HEK293T (cell line): Measurements from ENCODE around the gene DDX51.

ENCODE experiments used
- CTCF ChIA-PET: fragments of 350-600 bp; formaldehyde crosslinking; extraction: SDS; loops from one replicate; lab custom pipeline; 2021; ENCODE audit warnings: antibody characterized with exemption, inconsistent platforms; lab: Yijun Ruan, JAX
- POLR2A ChIA-PET: fragments of 350-600 bp; formaldehyde crosslinking; extraction: SDS; loops from one replicate; lab custom pipeline; 2020; ENCODE audit warnings: antibody characterized with exemption, inconsistent platforms; lab: Yijun Ruan, JAX
- DNase-seq: peaks from one replicate; pipeline ENCODE4 v3.0.0; 2012; ENCODE audit warnings: mixed read lengths; ENCODE audit errors: extremely low spot score
- ARNT ChIP-seq: fragments of 450-650 bp; IDR thresholded peaks from 2 replicates; pipeline ENCODE4 v1.6.1; 2017; ENCODE audit warnings: mild to moderate bottlenecking
- BHLHE40 ChIP-seq: fragments of 450-650 bp; IDR thresholded peaks from 2 replicates; pipeline ENCODE4 v1.6.1; 2016; ENCODE audit warnings: mild to moderate bottlenecking, moderate library complexity, borderline replicate concordance
- CTBP1 ChIP-seq: fragments of 450-650 bp; IDR thresholded peaks from 2 replicates; pipeline ENCODE4 v1.6.1; 2016; ENCODE audit warnings: borderline replicate concordance
- ELF4 ChIP-seq: fragments of 450-650 bp; IDR thresholded peaks from 2 replicates; pipeline ENCODE4 v1.6.1; 2017; ENCODE audit warnings: antibody characterized with exemption
- FOXA1 ChIP-seq: fragments of 450-650 bp; IDR thresholded peaks from 2 replicates; pipeline ENCODE4 v1.6.1; 2016; ENCODE audit warnings: mild to moderate bottlenecking
- FOXK2 ChIP-seq: fragments of 450-650 bp; IDR thresholded peaks from 2 replicates; pipeline ENCODE4 v1.6.1; 2016; ENCODE audit warnings: mild to moderate bottlenecking
- FOXM1 ChIP-seq: fragments of 450-650 bp; IDR thresholded peaks from 2 replicates; pipeline ENCODE4 v1.6.1; 2017; ENCODE audit warnings: mild to moderate bottlenecking, borderline replicate concordance
- HDGF ChIP-seq: fragments of 450-650 bp; IDR thresholded peaks from 2 replicates; pipeline ENCODE4 v1.6.1; 2017; ENCODE audit warnings: antibody characterized with exemption, borderline replicate concordance
- L3MBTL2 ChIP-seq: fragments of 450-650 bp; conservative IDR thresholded peaks from 2 replicates; pipeline ENCODE4 v1.6.1; 2016; ENCODE audit warnings: mild to moderate bottlenecking
- LEF1 ChIP-seq: fragments of 450-650 bp; IDR thresholded peaks from 2 replicates; pipeline ENCODE4 v1.6.1; 2017; ENCODE audit warnings: mild to moderate bottlenecking, borderline replicate concordance
- NFRKB ChIP-seq: fragments of 450-650 bp; IDR thresholded peaks from 2 replicates; pipeline ENCODE4 v1.6.1; 2016; ENCODE audit warnings: mild to moderate bottlenecking, moderate library complexity
- PKNOX1 ChIP-seq: fragments of 450-650 bp; IDR thresholded peaks from 2 replicates; pipeline ENCODE4 v1.6.1; 2016
- SP1 ChIP-seq: fragments of 450-650 bp; IDR thresholded peaks from 2 replicates; pipeline ENCODE4 v1.6.1; 2017
- SUZ12 ChIP-seq: fragments of 450-650 bp; IDR thresholded peaks from 2 replicates; pipeline ENCODE4 v1.6.1; 2016; ENCODE audit warnings: mild to moderate bottlenecking
- TARDBP ChIP-seq: fragments of 450-650 bp; IDR thresholded peaks from 2 replicates; pipeline ENCODE4 v1.6.1; 2016
- ZNF384 ChIP-seq: fragments of 450-650 bp; IDR thresholded peaks from 2 replicates; pipeline ENCODE4 v1.6.1; 2016

DDX51 gene

GRCh38 chr12:132160016-132160415 lies 15.9 kb upstream of the DDX51 start:
- no peak for TF ChIP-seq ARNT
- no peak for TF ChIP-seq SUZ12
- TF ChIP-seq BHLHE40: no peak
- no peak for TF ChIP-seq ELF4
- TF ChIP-seq FOXA1: no peak
- TF ChIP-seq LEF1: no peak
- no peak for TF ChIP-seq FOXK2
- no peak for TF ChIP-seq ZNF384
- TF ChIP-seq CTBP1: no peak
- no peak for TF ChIP-seq TARDBP
- no peak for TF ChIP-seq HDGF
- TF ChIP-seq SP1: no peak
- no peak for TF ChIP-seq FOXM1
- no peak for TF ChIP-seq L3MBTL2
- no peak for TF ChIP-seq NFRKB
- no peak for TF ChIP-seq PKNOX1
- no peak for DNase-seq
- ChIA-PET CTCF (no interaction called here), POLR2A (no interaction called here)

DNA sequence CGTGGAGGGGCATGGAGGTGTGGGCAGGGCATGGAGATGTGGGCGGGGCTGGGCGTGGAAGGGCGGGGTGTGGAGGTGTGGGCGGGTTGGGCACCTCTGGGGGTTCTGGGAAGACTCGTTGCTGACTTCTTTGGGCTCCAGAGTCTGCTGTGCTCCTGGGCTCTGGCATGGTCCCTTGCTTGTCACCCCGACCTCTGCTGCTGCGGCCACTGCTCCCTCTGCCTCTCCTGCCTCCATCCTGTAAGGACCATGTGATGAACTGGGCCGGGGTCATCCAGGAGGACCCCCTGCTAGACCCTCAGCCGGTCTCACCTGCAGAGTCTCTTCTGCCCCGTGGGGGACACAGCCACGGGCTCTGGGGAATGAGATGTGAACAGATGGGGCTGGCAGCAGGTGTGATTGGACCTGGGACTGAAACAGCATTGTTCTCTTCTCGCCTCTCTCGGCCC lies 15.5 kb upstream of the DDX51 start:
- no peak for DNase-seq
- TF ChIP-seq FOXA1 (no peak), HDGF (no peak), ZNF384 (no peak), LEF1 (no peak), L3MBTL2 (no peak), ELF4 (no peak)
- CTCF ChIA-PET: no interaction called here
- POLR2A ChIA-PET: no interaction called here

- ChIA-PET POLR2A (no interaction called here), CTCF (no interaction called here)
- DNase-seq: no peak
- TF ChIP-seq PKNOX1 (no peak), LEF1 (no peak), L3MBTL2 (no peak), NFRKB (no peak), BHLHE40 (no peak), FOXK2 (no peak), ARNT (no peak), FOXM1 (no peak), TARDBP (no peak), ELF4 (no peak), HDGF (no peak)
Observed at GRCh38 chr12:132158677-132159554, 14.8 kb upstream of the DDX51 start.

- TF ChIP-seq CTBP1 (no peak), SP1 (no peak), PKNOX1 (no peak), FOXM1 (no peak), HDGF (no peak), FOXK2 (no peak), TARDBP (no peak), FOXA1 (no peak)
- ChIA-PET POLR2A (no interaction called here), CTCF (no interaction called here)
- no peak for DNase-seq
Observed at GRCh38 chr12:132157733-132158409, 13.8 kb upstream of the DDX51 start.

DNA sequence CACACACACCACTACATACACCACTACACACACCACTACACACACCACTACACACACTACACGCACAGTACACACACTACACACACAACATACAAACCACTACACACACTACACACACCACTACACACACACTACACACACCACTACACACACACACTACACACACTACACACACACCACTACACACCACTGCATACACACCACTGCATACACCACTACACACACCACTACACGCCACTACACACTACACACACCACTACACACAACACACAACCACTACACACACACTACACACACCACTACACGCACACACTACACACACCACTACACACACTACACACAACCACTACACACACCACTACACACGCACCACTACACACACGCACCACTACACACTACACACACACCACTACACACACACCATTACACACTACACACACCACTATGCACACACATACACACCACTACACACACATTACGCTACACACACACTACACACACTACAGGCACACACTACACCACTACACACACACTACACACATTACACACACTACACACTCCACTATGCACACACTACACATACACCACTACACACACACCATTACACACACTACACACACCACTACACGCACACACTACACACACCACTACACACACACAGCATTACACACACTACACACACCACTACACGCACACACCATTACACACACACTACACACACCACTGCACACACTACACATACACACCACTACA lies 12.6 kb upstream of the DDX51 start:
- ChIA-PET CTCF (no interaction called here), POLR2A (no interaction called here)
- TF ChIP-seq PKNOX1: no peak
- no peak for TF ChIP-seq TARDBP
- TF ChIP-seq SUZ12: no peak
- TF ChIP-seq ZNF384: no peak
- no peak for TF ChIP-seq LEF1
- TF ChIP-seq ELF4: no peak
- TF ChIP-seq BHLHE40: no peak
- TF ChIP-seq FOXK2: no peak
- TF ChIP-seq HDGF: no peak
- no peak for TF ChIP-seq CTBP1
- TF ChIP-seq NFRKB: no peak
- DNase-seq: no peak
